Measurements from ENCODE around the gene IL11. TPM values are rescaled to one million over a fixed set of nuclear protein-coding genes. Genes with fewer than 3 reads are reported as not detected.

IL11 gene
- polyA plus RNA-seq = not detected in 2 replicates

GRCh38 chr19:55370305-55370988 lies at the start of gene IL11:
TSS of gene IL11 (minus strand) at chr19:55370463. CDS start at chr19:55370310, 153 bp downstream.

GRCh38 chr19:55407550-55407799 lies 37.2 kb upstream of the IL11 start, which contains the start of gene UBE2S:
TSS of gene UBE2S (minus strand) at chr19:55407788. CDS start at chr19:55407589, 199 bp downstream.

GRCh38 chr19:55385724-55386492 lies 15.6 kb upstream of the IL11 start, which contains the start of gene RPL28:
TSS of gene RPL28 (plus strand) at chr19:55385932. CDS start at chr19:55386358, 426 bp downstream.

GRCh38 chr19:55384131-55384919 lies 14.1 kb upstream of the IL11 start, which contains the start of gene TMEM238:
TSS of gene TMEM238 (minus strand) at chr19:55384292. CDS start at chr19:55384259, 33 bp downstream.

GRCh38 chr19:55376241-55376933 lies 6.1 kb upstream of the IL11 start, which contains the start of gene TMEM190:
TSS of gene TMEM190 (plus strand) at chr19:55376826. CDS start at chr19:55376854, 28 bp downstream.

GRCh38 chr19:55362990-55363716 lies 7.1 kb downstream of the IL11 start, which contains the start of gene GARIN5B:
TSS of gene GARIN5B (minus strand) at chr19:55363260. CDS start at chr19:55363066, 194 bp downstream.

GRCh38 chr19:55354698-55355212 lies 15.5 kb downstream of the IL11 start, which contains the start of gene COX6B2:
TSS of gene COX6B2 (minus strand) at chr19:55354719. CDS start at chr19:55354521, 198 bp downstream.

GRCh38 chr19:55339105-55339888 lies 31.0 kb downstream of the IL11 start, which contains the start of gene KMT5C:
TSS of gene KMT5C (plus strand) at chr19:55339876. CDS start at chr19:55341937, 2,061 bp downstream.

GRCh38 chr19:55325172-55325571 lies 45.1 kb downstream of the IL11 start, which contains the start of gene TMEM150B:
TSS of gene TMEM150B (minus strand) at chr19:55325341. CDS start at chr19:55321036, 4,305 bp downstream.

Other genes starting within 250 kb of the IL11 start
- gene TNNT1, start 221.3 kb downstream of the IL11 start, polyA plus RNA-seq = 84.0 and 98.2 TPM in 2 replicates
- gene TNNI3, start 212.7 kb downstream of the IL11 start, polyA plus RNA-seq = not detected in 2 replicates
- 0.99 TPM in 1 of 2 replicates, not detected in the other for gene DNAAF3, start 203.8 kb downstream of the IL11 start, polyA plus RNA-seq
- 2.6 and 7.5 TPM in 2 replicates for gene SYT5, start 190.2 kb downstream of the IL11 start, polyA plus RNA-seq
- 1.0 TPM in 1 of 2 replicates, not detected in the other for gene PTPRH, start 161.0 kb downstream of the IL11 start, polyA plus RNA-seq
- 0.27 and 1.3 TPM in 2 replicates for gene TMEM86B, start 141.7 kb downstream of the IL11 start, polyA plus RNA-seq
- 1.3 and 2.7 TPM in 2 replicates for gene PPP6R1, start 111.4 kb downstream of the IL11 start, polyA plus RNA-seq
- 5.9 and 10.4 TPM in 2 replicates for gene HSPBP1, start 90.4 kb downstream of the IL11 start, polyA plus RNA-seq
- gene BRSK1, start 86.5 kb downstream of the IL11 start, polyA plus RNA-seq = 0.44 and 2.8 TPM in 2 replicates
- gene TMEM150B, start 45.1 kb downstream of the IL11 start, polyA plus RNA-seq = not detected in 2 replicates
- 0.77 TPM in 1 of 2 replicates, not detected in the other for gene KMT5C, start 30.6 kb downstream of the IL11 start, polyA plus RNA-seq
- not detected in 2 replicates for gene COX6B2, start 15.7 kb downstream of the IL11 start, polyA plus RNA-seq
- gene GARIN5B, start 7.2 kb downstream of the IL11 start, polyA plus RNA-seq = not detected in 2 replicates
- gene TMEM190, start 6.4 kb upstream of the IL11 start, polyA plus RNA-seq = not detected in 2 replicates
- gene TMEM238, start 13.8 kb upstream of the IL11 start, polyA plus RNA-seq = not detected in 2 replicates
- gene RPL28, start 15.5 kb upstream of the IL11 start, polyA plus RNA-seq = 339 and 376 TPM in 2 replicates
- 1.3 and 1.6 TPM in 2 replicates for gene UBE2S, start 37.3 kb upstream of the IL11 start, polyA plus RNA-seq
- 0.62 TPM in 1 of 2 replicates, not detected in the other for gene SHISA7, start 72.8 kb upstream of the IL11 start, polyA plus RNA-seq
- 0.93 and 1.2 TPM in 2 replicates for gene ISOC2, start 91.2 kb upstream of the IL11 start, polyA plus RNA-seq
- gene C19orf85, start 94.3 kb upstream of the IL11 start, polyA plus RNA-seq = not detected in 2 replicates
- gene ZNF628, start 106.2 kb upstream of the IL11 start, polyA plus RNA-seq = not detected in 2 replicates
- gene NAT14, start 114.7 kb upstream of the IL11 start, polyA plus RNA-seq = 26.9 and 43.3 TPM in 2 replicates
- gene SSC5D, start 118.0 kb upstream of the IL11 start, polyA plus RNA-seq = 0.05 TPM in 1 of 2 replicates, not detected in the other
- gene SBK2, start 166.7 kb upstream of the IL11 start, polyA plus RNA-seq = not detected in 2 replicates
- not detected in 2 replicates for gene SBK3, start 175.1 kb upstream of the IL11 start, polyA plus RNA-seq
- 0.36 and 0.48 TPM in 2 replicates for gene ZNF579, start 210.4 kb upstream of the IL11 start, polyA plus RNA-seq
- gene FIZ1, start 229.1 kb upstream of the IL11 start, polyA plus RNA-seq = 1.7 and 4.2 TPM in 2 replicates
- gene ZNF524, start 229.8 kb upstream of the IL11 start, polyA plus RNA-seq = 0.36 TPM in 1 of 2 replicates, not detected in the other
- 0.22 TPM in 1 of 2 replicates, not detected in the other for gene ZNF865, start 235.2 kb upstream of the IL11 start, polyA plus RNA-seq

All from Purkinje cell (primary cell).